ENCODE measurements around the gene PGLYRP2. TPM values are rescaled to one million over a fixed set of nuclear protein-coding genes. Genes with fewer than 3 reads are reported as not detected.

PGLYRP2 gene
- total RNA-seq, 1 donor from 2014 or later = not detected

DNA sequence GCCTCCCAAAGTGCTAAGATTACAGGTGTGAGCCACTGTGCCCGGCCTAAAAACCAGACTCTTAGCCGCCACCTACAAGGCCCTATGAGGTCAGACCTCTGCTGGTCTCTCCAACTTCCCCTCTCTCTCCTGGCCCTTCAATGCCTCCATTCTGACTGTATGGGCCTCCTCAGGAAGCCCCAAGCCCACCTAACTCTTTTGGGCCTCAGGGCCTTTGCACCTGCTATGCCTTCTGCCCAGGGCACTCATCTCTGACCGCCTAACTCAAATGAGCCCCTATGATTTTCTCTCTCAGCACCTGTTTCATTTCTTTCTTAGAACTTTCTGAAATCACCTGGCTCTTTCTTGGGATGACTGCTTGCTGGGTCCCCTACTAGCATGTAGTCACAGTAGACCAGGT is 36.0 kb downstream of the PGLYRP2 start:
- H4K20me1 ChIP-seq (ENCODE audit: insufficient read depth, low read length) = no peaks in the 10 kb centered on the region
- no peaks in the 10 kb centered on the region for H3K27me3 Mint-ChIP-seq (ENCODE audit: low read depth, unreplicated experiment)
- no peaks in the 10 kb centered on the region for H3K9me3 ChIP-seq (ENCODE audit: insufficient read depth, low read depth, low read length)
- TF ChIP-seq EZH2 (IDR thresholded peaks at IDR 0.05; ENCODE audit: insufficient read depth, low read length) = no peak
- TF ChIP-seq, protein P1, sequence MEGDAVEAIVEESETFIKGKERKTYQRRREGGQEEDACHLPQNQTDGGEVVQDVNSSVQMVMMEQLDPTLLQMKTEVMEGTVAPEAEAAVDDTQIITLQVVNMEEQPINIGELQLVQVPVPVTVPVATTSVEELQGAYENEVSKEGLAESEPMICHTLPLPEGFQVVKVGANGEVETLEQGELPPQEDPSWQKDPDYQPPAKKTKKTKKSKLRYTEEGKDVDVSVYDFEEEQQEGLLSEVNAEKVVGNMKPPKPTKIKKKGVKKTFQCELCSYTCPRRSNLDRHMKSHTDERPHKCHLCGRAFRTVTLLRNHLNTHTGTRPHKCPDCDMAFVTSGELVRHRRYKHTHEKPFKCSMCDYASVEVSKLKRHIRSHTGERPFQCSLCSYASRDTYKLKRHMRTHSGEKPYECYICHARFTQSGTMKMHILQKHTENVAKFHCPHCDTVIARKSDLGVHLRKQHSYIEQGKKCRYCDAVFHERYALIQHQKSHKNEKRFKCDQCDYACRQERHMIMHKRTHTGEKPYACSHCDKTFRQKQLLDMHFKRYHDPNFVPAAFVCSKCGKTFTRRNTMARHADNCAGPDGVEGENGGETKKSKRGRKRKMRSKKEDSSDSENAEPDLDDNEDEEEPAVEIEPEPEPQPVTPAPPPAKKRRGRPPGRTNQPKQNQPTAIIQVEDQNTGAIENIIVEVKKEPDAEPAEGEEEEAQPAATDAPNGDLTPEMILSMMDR (IDR thresholded peaks at IDR 0.05; ENCODE audit: insufficient read depth, low read depth, low read length) = no peak
- peaks cover 14% of the 10 kb centered on the region for H3K36me3 Mint-ChIP-seq (ENCODE audit: low read depth, unreplicated experiment)
- H3K4me2 ChIP-seq (ENCODE audit: low read length) = no peak overlapping the region
- FAIRE-seq (no peak), DNase-seq (ENCODE audit: low read depth) (no peak)
- H3K36me3 ChIP-seq (ENCODE audit: insufficient read depth, low read length) = no peaks in the 10 kb centered on the region
- H3K4me3 ChIP-seq (ENCODE audit: insufficient read depth, low read depth, low read length) = no peak overlapping the region
- no peak overlapping the region for H3K9ac ChIP-seq (ENCODE audit: low read length)
- peak overlapping the region; percentile 4 for H3K4me3 Mint-ChIP-seq (ENCODE audit: unreplicated experiment)
- no peaks in the 10 kb centered on the region for H3K4me1 Mint-ChIP-seq (ENCODE audit: low read depth, unreplicated experiment)
- no peaks in the 10 kb centered on the region for H3K27me3 ChIP-seq (ENCODE audit: insufficient read depth, low read length)
- no peak overlapping the region for H2AFZ ChIP-seq (ENCODE audit: low read depth, low read length)
- H3K9me3 Mint-ChIP-seq (ENCODE audit: unreplicated experiment) = no peaks in the 10 kb centered on the region
- no peaks in the 10 kb centered on the region for H3K4me1 ChIP-seq (ENCODE audit: insufficient read depth, low read length)
- H3K79me2 ChIP-seq (ENCODE audit: insufficient read depth, low read length) = no peaks in the 10 kb centered on the region
- H3K27ac ChIP-seq (ENCODE audit: low read depth, low read length) = no peak overlapping the region
- no peak overlapping the region for H3K27ac Mint-ChIP-seq (ENCODE audit: unreplicated experiment)

DNA sequence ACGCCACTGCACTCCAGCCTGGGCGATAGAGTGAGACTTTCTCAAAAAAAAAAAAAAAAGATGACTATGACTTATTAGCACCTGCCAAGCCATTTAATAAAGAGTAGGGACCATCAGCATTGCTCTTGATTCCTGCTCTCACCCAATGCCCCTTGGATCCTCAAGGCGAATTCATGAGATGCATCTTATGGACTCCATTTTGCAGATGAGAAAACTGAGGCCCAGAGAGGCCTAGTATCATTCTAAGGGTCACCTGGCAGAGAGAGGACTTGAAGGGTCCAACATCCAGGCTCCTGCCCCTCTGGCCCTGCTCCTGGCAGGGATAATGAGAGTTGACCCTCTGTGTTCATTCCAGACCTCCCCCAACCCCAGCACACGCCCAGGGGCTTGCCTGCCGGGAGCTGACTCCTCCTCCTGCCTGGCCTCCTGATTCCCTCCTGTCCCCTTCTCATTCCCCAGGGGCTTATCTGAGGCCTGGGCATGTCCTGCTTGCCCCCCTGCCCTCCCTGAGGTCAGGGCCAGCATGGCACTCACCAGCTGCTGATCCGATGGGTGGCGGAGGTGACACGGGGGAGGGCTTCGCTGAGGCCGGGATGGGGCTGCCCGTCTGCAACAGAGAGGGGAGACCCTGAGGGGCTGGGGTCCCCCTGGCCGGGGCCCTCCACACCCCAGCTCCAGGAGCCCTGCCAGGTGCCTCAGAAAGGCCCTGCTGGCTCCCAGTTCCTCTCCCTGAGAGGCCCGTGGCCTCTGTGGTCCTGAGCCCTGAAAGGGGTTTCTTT is 37.0 kb downstream of the PGLYRP2 start:
- H3K9me3 Mint-ChIP-seq (ENCODE audit: unreplicated experiment) = no peaks in the 10 kb centered on the region
- TF ChIP-seq, protein P1 (IDR thresholded peaks at IDR 0.05; ENCODE audit: insufficient read depth, low read depth, low read length) = no peak
- no peak for TF ChIP-seq EZH2 (IDR thresholded peaks at IDR 0.05; ENCODE audit: insufficient read depth, low read length)
- H3K36me3 ChIP-seq (ENCODE audit: insufficient read depth, low read length) = no peaks in the 10 kb centered on the region
- no peaks in the 10 kb centered on the region for H3K4me1 ChIP-seq (ENCODE audit: insufficient read depth, low read length)
- no peak overlapping the region for H3K27ac Mint-ChIP-seq (ENCODE audit: unreplicated experiment)
- no peaks in the 10 kb centered on the region for H3K9me3 ChIP-seq (ENCODE audit: insufficient read depth, low read depth, low read length)
- no peaks in the 10 kb centered on the region for H3K27me3 ChIP-seq (ENCODE audit: insufficient read depth, low read length)
- H4K20me1 ChIP-seq (ENCODE audit: insufficient read depth, low read length) = no peaks in the 10 kb centered on the region
- peaks cover 18% of the 10 kb centered on the region for H3K36me3 Mint-ChIP-seq (ENCODE audit: low read depth, unreplicated experiment)
- H3K4me3 Mint-ChIP-seq (ENCODE audit: unreplicated experiment) = no peak overlapping the region
- no peaks in the 10 kb centered on the region for H3K4me1 Mint-ChIP-seq (ENCODE audit: low read depth, unreplicated experiment)
- no peak overlapping the region for H3K9ac ChIP-seq (ENCODE audit: low read length)
- FAIRE-seq (no peak), DNase-seq (ENCODE audit: low read depth) (no peak)
- H3K27ac ChIP-seq (ENCODE audit: low read depth, low read length) = no peak overlapping the region
- H3K79me2 ChIP-seq (ENCODE audit: insufficient read depth, low read length) = no peaks in the 10 kb centered on the region
- no peaks in the 10 kb centered on the region for H3K27me3 Mint-ChIP-seq (ENCODE audit: low read depth, unreplicated experiment)
- no peak overlapping the region for H3K4me2 ChIP-seq (ENCODE audit: low read length)
- no peak overlapping the region for H3K4me3 ChIP-seq (ENCODE audit: insufficient read depth, low read depth, low read length)
- no peak overlapping the region for H2AFZ ChIP-seq (ENCODE audit: low read depth, low read length)

DNA sequence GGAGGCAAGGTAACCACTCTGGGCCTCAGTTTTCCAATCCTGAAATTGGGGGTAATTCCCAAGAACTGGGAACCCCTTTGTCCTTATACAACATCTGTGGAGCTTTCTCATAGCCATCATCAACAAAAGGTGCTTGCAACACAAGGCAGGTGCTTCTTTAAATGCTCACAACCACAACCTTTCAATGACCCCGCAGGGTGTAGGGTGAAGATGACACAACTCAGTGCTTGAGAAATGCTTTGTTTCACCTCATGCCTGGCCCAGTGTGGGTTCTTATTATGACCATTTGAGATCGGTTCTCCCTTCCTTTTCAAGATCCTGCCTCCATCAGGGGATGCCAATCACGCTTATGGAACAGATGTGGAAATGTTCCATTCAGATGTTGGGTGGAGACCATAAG is 38.0 kb downstream of the PGLYRP2 start:
- no peak overlapping the region for H3K4me3 ChIP-seq (ENCODE audit: insufficient read depth, low read depth, low read length)
- Mint-ChIP-seq H3K9me3 (ENCODE audit: unreplicated experiment) (no peaks in the 10 kb centered on the region), H3K27me3 (ENCODE audit: low read depth, unreplicated experiment) (no peaks in the 10 kb centered on the region), H3K27ac (ENCODE audit: unreplicated experiment) (no peak overlapping the region), H3K36me3 (ENCODE audit: low read depth, unreplicated experiment) (peaks cover 9% of the 10 kb centered on the region), H3K4me1 (ENCODE audit: low read depth, unreplicated experiment) (no peaks in the 10 kb centered on the region), H3K4me3 (ENCODE audit: unreplicated experiment) (no peak overlapping the region)
- H4K20me1 ChIP-seq (ENCODE audit: insufficient read depth, low read length) = no peaks in the 10 kb centered on the region
- DNase-seq (ENCODE audit: low read depth) = no peak
- H3K27ac ChIP-seq (ENCODE audit: low read depth, low read length) = no peak overlapping the region
- H2AFZ ChIP-seq (ENCODE audit: low read depth, low read length) = no peak overlapping the region
- no peak for TF ChIP-seq EZH2 (IDR thresholded peaks at IDR 0.05; ENCODE audit: insufficient read depth, low read length)
- TF ChIP-seq, protein P1 (IDR thresholded peaks at IDR 0.05; ENCODE audit: insufficient read depth, low read depth, low read length) = no peak
- no peaks in the 10 kb centered on the region for H3K27me3 ChIP-seq (ENCODE audit: insufficient read depth, low read length)
- no peaks in the 10 kb centered on the region for H3K4me1 ChIP-seq (ENCODE audit: insufficient read depth, low read length)
- no peak overlapping the region for H3K4me2 ChIP-seq (ENCODE audit: low read length)
- no peaks in the 10 kb centered on the region for H3K9me3 ChIP-seq (ENCODE audit: insufficient read depth, low read depth, low read length)
- H3K79me2 ChIP-seq (ENCODE audit: insufficient read depth, low read length) = no peaks in the 10 kb centered on the region
- FAIRE-seq = no peak
- no peaks in the 10 kb centered on the region for H3K36me3 ChIP-seq (ENCODE audit: insufficient read depth, low read length)
- no peak overlapping the region for H3K9ac ChIP-seq (ENCODE audit: low read length)
